GM06990 (cell line): ENCODE results near the gene SLX9.

ENCODE experiments used
- DNase-seq: peaks from one replicate; pipeline ENCODE4 v3.0.0-alpha.2; 2011; ENCODE audit not compliant: insufficient read length; ENCODE audit errors: extremely low read depth
- H3K27me3 ChIP-seq: replicated peaks from 2 replicates; pipeline ENCODE4 v1.6.0; 2011; ENCODE audit warnings: low read length; ENCODE audit not compliant: control insufficient read depth, insufficient read depth
- H3K36me3 ChIP-seq: 2 replicates; pipeline ENCODE4 v1.5.1; 2011; ENCODE audit warnings: low read length; ENCODE audit not compliant: control insufficient read depth, insufficient read depth
- H3K4me3 ChIP-seq: replicated peaks from 2 replicates; pipeline ENCODE4 v1.5.1; 2011; ENCODE audit warnings: low read depth, mild to moderate bottlenecking, control low read depth, low read length
- CTCF ChIP-seq: IDR thresholded peaks from 2 replicates; pipeline ENCODE4 v1.5.1; 2011; ENCODE audit warnings: low read length, control low read depth, mild to moderate bottlenecking, inconsistent platforms; ENCODE audit not compliant: insufficient read depth, poor library complexity, severe bottlenecking

SLX9 gene

GRCh38 chr21:44994695-44995342 lies 55.0 kb downstream of the SLX9 start:
- no peak overlapping the region for H3K4me3 ChIP-seq
- H3K27me3 ChIP-seq: no peaks in the 10 kb centered on the region; the same call in 1 of the 2 replicates
- no peak for TF ChIP-seq CTCF
- no peak for DNase-seq
- H3K36me3 ChIP-seq: no peaks in the 10 kb centered on the region

GRCh38 chr21:44995343-44995941 lies 55.6 kb downstream of the SLX9 start:
- Histone ChIP-seq H3K27me3 (no peaks in the 10 kb centered on the region; the same call in 1 of the 2 replicates), H3K36me3 (no peaks in the 10 kb centered on the region), H3K4me3 (no peak overlapping the region)

GRCh38 chr21:44996096-44996495 lies 56.3 kb downstream of the SLX9 start:
- no peaks in the 10 kb centered on the region; the same call in 1 of the 2 replicates for H3K27me3 ChIP-seq
- TF ChIP-seq CTCF: no peak
- H3K36me3 ChIP-seq: no peaks in the 10 kb centered on the region
- no peak for DNase-seq
- H3K4me3 ChIP-seq: no peak overlapping the region

More at GRCh38 chr21:44995343-44995941, 55.6 kb downstream of the SLX9 start:
- TF ChIP-seq CTCF: no peak
- DNase-seq: no peak

- H3K4me3 ChIP-seq: no peak overlapping the region
- no peak for TF ChIP-seq CTCF
- no peaks in the 10 kb centered on the region for H3K36me3 ChIP-seq
- no peaks in the 10 kb centered on the region; the same call in 1 of the 2 replicates for H3K27me3 ChIP-seq
- DNase-seq: no peak
Measured at GRCh38 chr21:44996501-44996921, 56.7 kb downstream of the SLX9 start.

GRCh38 chr21:44996983-44997936 lies 57.4 kb downstream of the SLX9 start:
- no peak for TF ChIP-seq CTCF
- no peak overlapping the region for H3K4me3 ChIP-seq
- DNase-seq: no peak
- H3K36me3 ChIP-seq: no peaks in the 10 kb centered on the region
- H3K27me3 ChIP-seq: no peaks in the 10 kb centered on the region; the same call in 1 of the 2 replicates
